Endothelial cell (in vitro differentiated cells): Measurements from ENCODE around the gene LIN28B. TPM values are rescaled to one million over a fixed set of nuclear protein-coding genes. Genes with fewer than 3 reads are reported as not detected.
"Not testable (repeated sequence)": the region's sequence is repeated elsewhere in the genome, so short reads cannot be mapped to it uniquely, and the experiment has no call there.

Experiments used
- DNase-seq: peaks from one replicate; pipeline ENCODE4 v3.0.0; 2021; ENCODE audit warnings: low spot score
- H3K27ac Mint-ChIP-seq: one replicate; pipeline ENCODE4 v1.8.0; 2021; ENCODE audit warnings: mixed read lengths, inconsistent platforms; ENCODE audit not compliant: unreplicated experiment
- H3K27me3 Mint-ChIP-seq: one replicate; pipeline ENCODE4 v1.8.0; 2021; ENCODE audit warnings: mild to moderate bottlenecking, moderate library complexity, mixed read lengths, inconsistent platforms; ENCODE audit not compliant: unreplicated experiment
- H3K36me3 Mint-ChIP-seq: one replicate; pipeline ENCODE4 v1.8.0; 2021; ENCODE audit warnings: mild to moderate bottlenecking, low read depth, mixed read lengths, inconsistent platforms; ENCODE audit not compliant: unreplicated experiment
- H3K4me1 Mint-ChIP-seq: one replicate; pipeline ENCODE4 v1.8.0; 2021; ENCODE audit warnings: mild to moderate bottlenecking, mixed read lengths, inconsistent platforms; ENCODE audit not compliant: unreplicated experiment
- H3K4me3 Mint-ChIP-seq: one replicate; pipeline ENCODE4 v1.8.0; 2021; ENCODE audit warnings: mild to moderate bottlenecking, mixed read lengths, inconsistent platforms; ENCODE audit not compliant: unreplicated experiment
- H3K9me3 Mint-ChIP-seq: one replicate; pipeline ENCODE4 v1.8.0; 2021; ENCODE audit warnings: mixed read lengths, inconsistent platforms; ENCODE audit not compliant: unreplicated experiment
- CTCF ChIP-seq: fragments of 200-600 bp; sonication (generic); IDR thresholded peaks from one replicate; pipeline ENCODE4 v1.5.0; 2021; ENCODE audit warnings: antibody characterized with exemption; ENCODE audit not compliant: unreplicated experiment
- total RNA-seq: library from RNA; stranded (reverse); fragmentation: NEBNext Ultra II Directional; extraction: Animal tissue kit (Norgen Biotek cat#: 25700); gene quantifications from one replicate; pipeline ENCODE4 v1.2.1, GENCODE V29; 2021; ENCODE audit not compliant: unreplicated experiment

Gene LIN28B
- total RNA-seq, 1 donor from 2014 or later, result 36.9 TPM

- H3K4me1 Mint-ChIP-seq, result peaks cover 3% of the 10 kb centered on the region
- no peaks in the 10 kb centered on the region for H3K9me3 Mint-ChIP-seq
- no peak for TF ChIP-seq CTCF
- H3K36me3 Mint-ChIP-seq, result peaks cover 16% of the 10 kb centered on the region
- H3K4me3 Mint-ChIP-seq, result no peak overlapping the region
- no peaks in the 10 kb centered on the region for H3K27me3 Mint-ChIP-seq
- no peak overlapping the region for H3K27ac Mint-ChIP-seq
- DNase-seq, result no peak
Observed at GRCh38 chr6:105001063-105001462, 44.2 kb downstream of the LIN28B start.

DNA sequence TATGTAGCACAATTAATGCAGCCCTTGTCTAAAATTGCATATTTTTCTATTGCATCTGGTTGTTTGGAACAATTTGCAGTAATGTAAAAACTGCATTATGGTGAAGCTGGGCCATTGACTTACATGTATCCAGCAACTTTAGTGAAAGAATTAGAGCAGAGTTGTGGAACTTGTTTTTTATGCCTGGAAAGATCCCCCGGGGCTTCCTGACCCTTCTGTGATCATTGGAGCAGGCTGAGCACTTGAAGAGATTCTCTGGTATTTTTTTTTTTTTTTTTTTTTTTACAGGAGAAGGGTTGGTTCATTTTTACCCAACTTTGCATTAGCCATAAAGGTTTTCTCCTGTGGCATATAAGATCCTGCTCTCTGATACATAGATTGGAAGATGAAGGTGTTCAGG lies 45.0 kb downstream of the LIN28B start:
- peaks cover 19% of the 10 kb centered on the region for H3K36me3 Mint-ChIP-seq
- TF ChIP-seq CTCF, result no peak
- H3K27me3 Mint-ChIP-seq, result no peaks in the 10 kb centered on the region
- no peak for DNase-seq
- no peak overlapping the region for H3K27ac Mint-ChIP-seq
- H3K4me3 Mint-ChIP-seq, result peak overlapping the region; percentile 7
- peaks cover 3% of the 10 kb centered on the region for H3K4me1 Mint-ChIP-seq
- no peaks in the 10 kb centered on the region for H3K9me3 Mint-ChIP-seq

- no peak for TF ChIP-seq CTCF
- Mint-ChIP-seq H3K36me3 (peaks cover 19% of the 10 kb centered on the region), H3K27ac (no peak overlapping the region), H3K4me1 (peaks cover 3% of the 10 kb centered on the region), H3K4me3 (no peak overlapping the region), H3K9me3 (no peaks in the 10 kb centered on the region), H3K27me3 (no peaks in the 10 kb centered on the region)
- DNase-seq, result no peak
Observed at GRCh38 chr6:105005451-105005850, 48.5 kb downstream of the LIN28B start.

DNA sequence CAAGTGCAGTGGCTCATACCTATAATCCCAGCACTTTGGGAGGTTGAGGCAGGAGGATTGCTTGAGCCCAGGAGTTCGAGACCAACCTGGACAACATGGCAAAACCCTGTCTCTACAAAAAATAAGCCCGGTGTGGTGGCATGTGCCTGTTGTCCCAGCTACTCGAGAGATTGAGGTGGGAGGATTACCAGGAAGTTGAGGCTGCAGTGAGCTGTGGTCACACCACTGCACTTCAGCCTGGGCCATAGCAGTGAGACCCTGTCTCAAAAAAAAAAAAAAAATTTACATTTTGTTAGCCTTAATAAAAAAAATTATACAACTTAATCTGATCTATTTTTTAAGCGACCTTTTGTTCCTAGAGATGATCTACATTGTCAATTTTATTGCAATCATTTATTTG lies 56.6 kb downstream of the LIN28B start:
- H3K27ac Mint-ChIP-seq, H3K4me1 Mint-ChIP-seq, H3K36me3 Mint-ChIP-seq, DNase-seq, H3K9me3 Mint-ChIP-seq, H3K27me3 Mint-ChIP-seq: not testable (repeated sequence)
- H3K4me3 Mint-ChIP-seq, result peak overlapping the region; percentile 10

GRCh38 chr6:105014448-105014847 lies 57.5 kb downstream of the LIN28B start:
- TF ChIP-seq CTCF, result no peak
- Mint-ChIP-seq H3K27me3 (peaks cover 1% of the 10 kb centered on the region), H3K9me3 (no peaks in the 10 kb centered on the region), H3K4me3 (no peak overlapping the region), H3K4me1 (peaks cover 8% of the 10 kb centered on the region), H3K27ac (no peak overlapping the region), H3K36me3 (no peaks in the 10 kb centered on the region)
- no peak for DNase-seq

DNA sequence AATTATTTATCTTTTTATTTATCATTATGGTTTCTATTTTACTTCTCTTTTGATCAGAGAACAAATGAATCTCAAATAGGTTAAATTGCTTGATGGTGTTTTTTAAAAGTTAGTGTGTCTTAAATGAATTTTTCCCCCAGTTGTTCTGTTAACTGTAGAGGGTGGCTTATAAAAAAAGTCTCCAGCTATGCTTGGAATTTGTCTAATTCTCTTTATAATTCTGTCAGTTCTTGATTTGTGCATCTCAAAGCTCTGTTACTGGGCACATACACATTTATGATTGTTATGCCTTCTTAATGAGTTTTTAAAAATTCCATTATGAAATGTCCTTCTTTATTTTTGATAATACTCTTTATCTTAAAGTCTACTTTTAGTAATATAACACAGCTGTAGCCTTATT lies 58.0 kb downstream of the LIN28B start:
- peaks cover 1% of the 10 kb centered on the region for H3K27me3 Mint-ChIP-seq
- no peak for TF ChIP-seq CTCF
- H3K27ac Mint-ChIP-seq, result no peak overlapping the region

More for the DNA sequence above, 58.0 kb downstream of the LIN28B start:
- Mint-ChIP-seq H3K36me3 (no peaks in the 10 kb centered on the region), H3K4me3 (no peak overlapping the region), H3K9me3 (no peaks in the 10 kb centered on the region), H3K4me1 (peaks cover 8% of the 10 kb centered on the region)
- no peak for DNase-seq
